ENCODE data around the gene EHD1.
A peak's percentile ranks its signal among the peaks of the same experiment; 100 is the strongest.

EHD1 gene

DNA sequence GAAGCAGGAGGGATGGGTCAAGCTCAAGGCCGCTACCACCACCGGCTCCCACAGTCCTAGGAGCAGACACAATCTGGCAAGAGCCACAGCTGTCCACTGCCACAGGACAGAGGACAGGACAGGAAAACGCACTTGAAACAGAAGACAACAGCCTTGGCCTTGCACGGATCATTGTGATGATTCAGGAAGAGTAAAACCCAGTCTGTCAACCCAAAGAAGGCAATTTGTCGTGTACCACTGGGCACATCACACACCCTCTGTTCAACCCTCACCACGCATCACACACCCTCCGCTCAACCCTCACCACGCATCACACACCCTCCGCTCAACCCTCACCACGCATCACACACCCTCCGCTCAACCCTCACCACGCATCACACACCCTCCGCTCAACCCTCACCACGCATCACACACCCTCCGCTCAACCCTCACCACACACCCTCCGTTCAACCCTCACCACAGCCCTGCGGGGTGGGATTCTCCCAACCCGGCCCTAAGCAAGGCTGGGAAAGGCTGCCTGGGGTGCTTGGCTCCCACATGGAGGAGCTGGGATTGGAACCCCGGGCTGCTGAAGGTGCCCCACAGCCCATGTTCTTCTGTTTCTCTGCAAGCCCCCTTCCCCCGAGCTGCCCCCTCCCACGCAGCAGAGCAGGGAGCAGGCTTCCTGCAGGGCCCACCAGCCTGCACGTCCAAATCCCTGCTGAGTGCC, 22.7 kb downstream of the EHD1 start:
- peaks cover 8% of the 10 kb centered on the region; the same call in 1 of the 2 replicates for H3K36me3 ChIP-seq (ENCODE audit: low read length)
- H3K79me2 ChIP-seq (ENCODE audit: insufficient read depth, low read length), result peaks cover 29% of the 10 kb centered on the region
- TF ChIP-seq, protein P1, sequence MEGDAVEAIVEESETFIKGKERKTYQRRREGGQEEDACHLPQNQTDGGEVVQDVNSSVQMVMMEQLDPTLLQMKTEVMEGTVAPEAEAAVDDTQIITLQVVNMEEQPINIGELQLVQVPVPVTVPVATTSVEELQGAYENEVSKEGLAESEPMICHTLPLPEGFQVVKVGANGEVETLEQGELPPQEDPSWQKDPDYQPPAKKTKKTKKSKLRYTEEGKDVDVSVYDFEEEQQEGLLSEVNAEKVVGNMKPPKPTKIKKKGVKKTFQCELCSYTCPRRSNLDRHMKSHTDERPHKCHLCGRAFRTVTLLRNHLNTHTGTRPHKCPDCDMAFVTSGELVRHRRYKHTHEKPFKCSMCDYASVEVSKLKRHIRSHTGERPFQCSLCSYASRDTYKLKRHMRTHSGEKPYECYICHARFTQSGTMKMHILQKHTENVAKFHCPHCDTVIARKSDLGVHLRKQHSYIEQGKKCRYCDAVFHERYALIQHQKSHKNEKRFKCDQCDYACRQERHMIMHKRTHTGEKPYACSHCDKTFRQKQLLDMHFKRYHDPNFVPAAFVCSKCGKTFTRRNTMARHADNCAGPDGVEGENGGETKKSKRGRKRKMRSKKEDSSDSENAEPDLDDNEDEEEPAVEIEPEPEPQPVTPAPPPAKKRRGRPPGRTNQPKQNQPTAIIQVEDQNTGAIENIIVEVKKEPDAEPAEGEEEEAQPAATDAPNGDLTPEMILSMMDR (IDR thresholded peaks at IDR 0.05; ENCODE audit: insufficient read depth, low read length, poor library complexity, severe bottlenecking), result no peak
- no peak for TF ChIP-seq EZH2phosphoT487 (conservative IDR thresholded peaks at IDR 0.05; ENCODE audit: low read length)
- peaks cover 60% of the 10 kb centered on the region for H3F3A ChIP-seq (ENCODE audit: insufficient read depth)
- H3K9me3 ChIP-seq (ENCODE audit: insufficient read depth, low read length), result no peaks in the 10 kb centered on the region
- H3K9ac ChIP-seq (ENCODE audit: low read length), result no peak overlapping the region
- H3K9me2 ChIP-seq (replicated peaks; ENCODE audit: insufficient read depth, low read length), result no peaks in the 10 kb centered on the region
- no peak overlapping the region for H3K4me3 ChIP-seq (ENCODE audit: insufficient read depth, low read length, poor library complexity, severe bottlenecking)
- H3K4me2 ChIP-seq (ENCODE audit: low read depth, low read length, poor library complexity, severe bottlenecking), result no peak overlapping the region
- H3K27me3 ChIP-seq (ENCODE audit: low read length), result no peaks in the 10 kb centered on the region
- peak overlapping the region; percentile 100 for H3K27ac ChIP-seq (ENCODE audit: low read depth, low read length)
- no peak overlapping the region for H2AFZ ChIP-seq (ENCODE audit: low read depth, low read length, severe bottlenecking)
- H4K20me1 ChIP-seq (ENCODE audit: low read depth, low read length), result no peaks in the 10 kb centered on the region

DNA sequence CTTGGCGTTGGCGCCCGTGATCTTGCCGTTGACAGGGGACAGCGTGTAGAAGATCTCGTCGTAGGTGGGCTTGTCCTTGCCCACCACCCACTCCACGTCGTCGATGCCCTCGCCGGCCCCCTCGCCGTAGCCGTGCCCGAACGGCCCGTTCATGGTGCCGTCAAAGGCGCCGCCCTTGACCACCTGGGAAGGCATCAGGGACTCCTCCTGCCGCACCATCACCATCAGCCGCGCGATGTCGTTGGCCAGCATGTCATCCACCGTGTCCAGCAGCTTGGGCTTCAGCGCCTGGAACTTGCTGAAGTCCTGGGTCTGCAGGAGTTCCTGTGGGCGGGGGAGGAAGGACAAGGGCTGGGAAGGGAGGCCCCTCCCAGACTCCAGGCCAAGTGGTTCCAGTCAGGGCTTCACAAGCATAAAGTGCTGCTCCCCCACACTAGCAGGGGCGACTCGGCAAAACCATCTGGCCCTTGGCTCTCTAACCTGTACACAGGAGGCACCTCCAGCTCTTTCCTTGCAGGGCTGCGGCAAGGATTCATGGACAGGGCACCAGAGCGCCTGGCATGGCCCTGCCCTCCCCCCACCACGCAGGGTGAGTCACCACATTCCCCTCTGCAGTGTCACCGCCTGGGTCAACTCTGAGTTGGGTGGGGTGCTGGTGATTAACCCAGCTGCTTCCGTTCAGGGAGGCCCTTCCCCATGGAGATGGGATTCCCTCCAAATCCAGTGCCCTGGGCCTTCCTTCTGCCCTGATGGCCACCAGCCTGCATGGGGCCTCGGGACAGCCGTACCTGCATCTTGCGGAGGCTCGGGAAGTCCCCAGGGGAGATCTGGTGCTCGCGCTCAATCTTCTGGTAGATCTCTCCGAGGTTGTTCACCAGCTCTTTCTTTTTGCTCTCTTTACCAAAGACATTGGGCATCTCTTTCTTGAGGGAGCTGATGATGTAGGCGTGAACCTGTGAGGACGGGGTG, 23.6 kb downstream of the EHD1 start:
- Histone ChIP-seq H3K27me3 (ENCODE audit: low read length) (no peaks in the 10 kb centered on the region), H3K4me2 (ENCODE audit: low read depth, low read length, poor library complexity, severe bottlenecking) (no peak overlapping the region), H3K9me2 (replicated peaks; ENCODE audit: insufficient read depth, low read length) (no peaks in the 10 kb centered on the region), H3K4me3 (ENCODE audit: insufficient read depth, low read length, poor library complexity, severe bottlenecking) (no peak overlapping the region), H2AFZ (ENCODE audit: low read depth, low read length, severe bottlenecking) (no peak overlapping the region), H3K79me2 (ENCODE audit: insufficient read depth, low read length) (peaks cover 21% of the 10 kb centered on the region), H4K20me1 (ENCODE audit: low read depth, low read length) (no peaks in the 10 kb centered on the region), H3K9me3 (ENCODE audit: insufficient read depth, low read length) (no peaks in the 10 kb centered on the region), H3K27ac (ENCODE audit: low read depth, low read length) (peak overlapping the region; percentile 100), H3K36me3 (ENCODE audit: low read length) (peaks cover 8% of the 10 kb centered on the region; the same call in 1 of the 2 replicates), H3F3A (ENCODE audit: insufficient read depth) (peaks cover 62% of the 10 kb centered on the region), H3K9ac (ENCODE audit: low read length) (no peak overlapping the region)
- TF ChIP-seq EZH2phosphoT487 (conservative IDR thresholded peaks at IDR 0.05; ENCODE audit: low read length), result no peak
- TF ChIP-seq, protein P1 (IDR thresholded peaks at IDR 0.05; ENCODE audit: insufficient read depth, low read length, poor library complexity, severe bottlenecking), result no peak

DNA sequence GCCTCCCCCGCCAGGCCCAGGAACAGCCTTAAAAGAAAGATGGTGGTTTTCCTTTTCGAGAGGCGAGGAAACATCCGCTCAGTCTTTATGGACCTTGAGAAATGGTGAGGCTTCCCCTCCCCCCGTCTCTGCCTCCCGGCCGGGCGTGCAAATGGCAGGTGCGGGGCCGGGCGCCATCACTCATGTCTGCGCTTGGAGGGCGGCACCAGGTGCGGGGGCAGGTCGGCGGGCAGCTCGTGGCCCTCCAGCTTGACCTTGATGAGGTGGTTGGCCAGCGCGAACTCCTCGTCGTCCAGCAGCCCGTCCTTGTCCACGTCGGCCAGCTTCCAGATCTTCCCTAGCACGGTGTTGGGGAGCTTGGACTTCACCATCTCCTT, 24.3 kb downstream of the EHD1 start:
- peaks cover 62% of the 10 kb centered on the region for H3F3A ChIP-seq (ENCODE audit: insufficient read depth)
- H3K27ac ChIP-seq (ENCODE audit: low read depth, low read length), result peak overlapping the region; percentile 100
- no peaks in the 10 kb centered on the region for H3K9me2 ChIP-seq (replicated peaks; ENCODE audit: insufficient read depth, low read length)

More for the DNA sequence above, 24.3 kb downstream of the EHD1 start:
- H3K4me3 ChIP-seq (ENCODE audit: insufficient read depth, low read length, poor library complexity, severe bottlenecking), result no peak overlapping the region
- H3K4me2 ChIP-seq (ENCODE audit: low read depth, low read length, poor library complexity, severe bottlenecking), result peak overlapping the region; percentile 94
- no peak overlapping the region for H2AFZ ChIP-seq (ENCODE audit: low read depth, low read length, severe bottlenecking)
- no peaks in the 10 kb centered on the region for H4K20me1 ChIP-seq (ENCODE audit: low read depth, low read length)
- H3K27me3 ChIP-seq (ENCODE audit: low read length), result no peaks in the 10 kb centered on the region
- peak overlapping the region; percentile 67 for H3K9ac ChIP-seq (ENCODE audit: low read length)
- TF ChIP-seq EZH2phosphoT487 (conservative IDR thresholded peaks at IDR 0.05; ENCODE audit: low read length), result no peak
- H3K36me3 ChIP-seq (ENCODE audit: low read length), result peaks cover 8% of the 10 kb centered on the region; the same call in 1 of the 2 replicates
- no peaks in the 10 kb centered on the region for H3K9me3 ChIP-seq (ENCODE audit: insufficient read depth, low read length)
- H3K79me2 ChIP-seq (ENCODE audit: insufficient read depth, low read length), result peaks cover 20% of the 10 kb centered on the region

Measured in SU-DHL-6 (cell line).